Measurements from ENCODE around the gene NUS1.
"Not testable (repeated sequence)": the region's sequence is repeated elsewhere in the genome, so short reads cannot be mapped to it uniquely, and the experiment has no call there.

- TF ChIP-seq CTCF (IDR thresholded peaks at IDR 0.05; ENCODE audit: insufficient read depth, low read depth, low read length); EZH2 (IDR thresholded peaks at IDR 0.05; ENCODE audit: insufficient read depth, low read length): not testable (repeated sequence)
These were observed 23.3 kb upstream of the NUS1 start for GRCh38 chr6:117651984-117652383.

Data from astrocyte (in vitro differentiated cells and primary cell).